Renal pelvis (tissue), 4 donors: ENCODE data around the gene ZNF302. TPM values are rescaled to one million over a fixed set of nuclear protein-coding genes. Genes with fewer than 3 reads are reported as not detected.
"Not testable (repeated sequence)": the region's sequence is repeated elsewhere in the genome, so short reads cannot be mapped to it uniquely, and the experiment has no call there.

Experiments used
- DNase-seq: peaks from one replicate; pipeline ENCODE4 v3.0.0-alpha.2; 2013
- polyA plus RNA-seq, 3 donors: library from polyadenylated mRNA; unstranded; fragments of 120-200 nt; gene quantifications; one replicate each; pipeline ENCODE4 v1.2.1, GENCODE V29; 2013; ENCODE audit not compliant: insufficient read length in 3 of 3

ZNF302 gene
- polyA plus RNA-seq, 3 donors, result 67.1 to 85.3 (median 83.4) TPM

DNA sequence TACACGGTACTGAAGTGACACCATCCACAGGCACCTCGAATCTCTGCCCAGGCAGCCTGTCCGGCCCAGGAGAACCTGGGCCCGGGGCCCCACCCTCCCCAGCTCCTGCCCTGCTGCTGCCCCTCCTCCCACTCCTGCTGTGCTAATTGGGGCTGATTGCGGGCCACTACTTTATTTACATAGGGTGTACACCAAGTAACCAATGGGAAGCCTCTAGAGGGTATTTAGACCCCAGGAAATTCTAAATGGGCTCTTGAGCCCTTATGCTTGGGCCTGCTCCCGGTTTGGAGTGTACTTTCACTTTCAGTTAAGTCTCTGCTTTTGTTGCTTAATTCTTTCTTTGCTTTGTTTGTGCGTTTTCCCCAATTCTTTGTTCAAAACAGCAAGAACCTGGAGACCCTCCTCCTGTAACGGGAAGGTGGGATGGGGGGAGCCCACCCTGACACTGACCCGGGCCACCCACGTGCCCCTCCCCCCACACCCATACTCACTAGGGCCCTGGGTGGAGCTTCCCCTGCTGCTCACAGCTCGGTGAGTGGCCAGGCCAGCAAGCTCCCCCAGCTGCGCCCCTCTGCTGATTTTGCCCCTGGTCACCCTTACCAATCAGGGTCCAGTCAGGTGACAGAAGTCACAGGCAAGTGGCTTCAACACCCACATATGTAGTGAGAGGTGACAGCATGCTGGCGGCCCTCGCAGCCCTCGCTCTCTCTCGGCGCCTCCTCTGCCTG lies 10.0 kb upstream of the ZNF302 start:
- no peak for DNase-seq

DNA sequence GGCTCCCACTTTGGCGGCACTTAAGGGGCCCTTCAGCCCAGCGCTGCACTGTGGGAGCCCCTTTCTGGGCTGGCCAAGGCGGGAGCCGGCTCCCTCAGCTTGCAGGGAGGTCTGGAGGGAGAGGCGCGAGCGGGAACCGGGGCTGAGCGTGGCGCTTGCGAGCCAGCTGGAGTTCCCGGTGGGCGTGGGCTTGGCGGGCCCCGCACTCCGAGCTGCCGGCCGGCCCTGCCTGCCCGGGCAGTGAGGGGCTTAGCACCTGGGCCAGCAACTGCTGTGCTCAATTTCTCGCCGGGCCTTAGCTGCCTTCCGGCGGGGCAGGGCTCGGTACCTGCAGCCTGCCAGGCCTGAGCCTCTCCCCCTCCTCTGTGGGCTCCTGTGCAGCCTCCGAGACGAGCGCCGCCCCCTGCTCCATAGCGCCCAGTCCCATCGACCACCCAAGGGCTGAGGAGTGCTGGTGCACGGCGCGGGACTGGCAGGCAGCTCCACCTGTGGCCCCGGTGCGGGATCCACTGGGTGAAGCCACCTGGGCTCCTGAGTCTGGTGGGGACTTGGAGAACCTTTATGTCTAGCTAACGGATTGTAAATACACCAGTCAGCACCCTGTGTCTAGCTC lies 9.3 kb upstream of the ZNF302 start:
- not testable (repeated sequence) for DNase-seq

DNA sequence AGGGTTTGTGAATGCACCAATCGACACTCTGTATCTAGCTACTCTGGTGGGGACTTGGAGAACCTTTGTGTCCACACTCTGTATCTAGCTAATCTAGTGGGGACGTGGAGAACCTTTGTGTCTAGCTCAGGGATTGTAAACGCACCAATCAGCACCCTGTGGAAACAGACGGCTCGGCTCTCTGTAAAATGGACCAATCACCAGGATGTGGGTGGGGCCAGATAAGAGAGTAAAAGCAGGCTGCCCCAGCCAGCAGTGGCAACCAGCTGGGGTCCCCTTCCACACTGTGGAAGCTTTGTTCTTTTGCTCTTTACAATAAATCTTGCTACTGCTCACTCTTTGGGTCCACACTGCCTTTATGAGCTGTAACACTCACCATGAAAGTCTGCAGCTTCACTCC lies 8.8 kb upstream of the ZNF302 start:
- not testable (repeated sequence) for DNase-seq

DNA sequence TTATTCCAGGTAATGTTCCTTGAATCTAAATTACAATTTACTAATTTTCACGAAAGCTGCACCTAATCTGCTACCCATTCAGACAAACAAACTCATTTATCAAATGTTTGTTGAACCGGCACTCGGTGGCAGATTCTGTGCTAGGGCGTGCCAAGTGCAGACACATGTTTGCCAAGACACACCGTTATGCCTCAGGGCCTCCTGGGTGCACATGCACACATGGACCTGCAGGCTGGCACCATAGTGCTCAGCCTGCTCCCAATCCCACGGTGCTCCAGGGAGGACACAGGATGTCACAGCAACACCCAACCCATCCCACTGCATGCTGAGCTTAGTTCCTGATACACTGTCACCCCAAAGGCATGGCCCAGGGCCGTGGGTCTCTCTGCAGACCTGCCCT lies 8.2 kb upstream of the ZNF302 start:
- no peak for DNase-seq

DNA sequence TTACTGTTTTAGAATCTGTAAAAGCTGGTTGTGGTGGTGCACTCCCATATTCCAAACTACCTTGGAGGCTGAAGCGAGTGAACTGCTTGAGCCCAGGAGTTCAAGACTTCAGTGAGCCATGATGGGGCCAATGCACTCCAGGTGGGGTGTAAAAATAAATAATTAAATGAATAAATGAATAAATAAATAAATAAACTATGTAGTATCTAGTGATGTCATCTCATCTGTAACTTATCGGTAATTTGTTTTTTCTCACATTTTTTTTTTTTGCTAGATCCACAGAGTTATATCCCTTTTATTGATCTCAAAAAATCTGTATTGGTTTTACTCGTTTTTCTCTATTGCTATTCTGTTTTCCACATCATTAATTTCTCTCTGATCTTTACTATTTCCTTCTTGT lies 5.5 kb upstream of the ZNF302 start:
- no peak for DNase-seq

DNA sequence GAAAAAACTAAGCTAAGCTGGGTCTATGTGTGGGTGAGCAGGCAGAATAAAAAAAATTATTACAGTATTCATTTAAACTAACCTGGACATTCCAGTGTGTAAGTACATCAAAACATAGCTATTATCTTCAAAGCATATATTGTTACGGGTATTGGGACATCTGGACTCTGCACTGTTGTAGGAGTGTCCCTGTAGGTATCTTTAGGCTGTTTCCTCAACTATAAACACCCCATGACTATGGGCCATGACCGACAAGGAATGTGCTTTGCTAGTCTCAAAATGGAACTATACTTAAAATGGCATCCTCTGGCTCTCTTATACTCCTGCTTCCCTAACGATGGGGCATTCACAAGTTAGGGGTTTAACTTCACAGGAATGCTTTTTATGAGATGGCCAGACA lies 3.9 kb upstream of the ZNF302 start:
- no peak for DNase-seq

DNA sequence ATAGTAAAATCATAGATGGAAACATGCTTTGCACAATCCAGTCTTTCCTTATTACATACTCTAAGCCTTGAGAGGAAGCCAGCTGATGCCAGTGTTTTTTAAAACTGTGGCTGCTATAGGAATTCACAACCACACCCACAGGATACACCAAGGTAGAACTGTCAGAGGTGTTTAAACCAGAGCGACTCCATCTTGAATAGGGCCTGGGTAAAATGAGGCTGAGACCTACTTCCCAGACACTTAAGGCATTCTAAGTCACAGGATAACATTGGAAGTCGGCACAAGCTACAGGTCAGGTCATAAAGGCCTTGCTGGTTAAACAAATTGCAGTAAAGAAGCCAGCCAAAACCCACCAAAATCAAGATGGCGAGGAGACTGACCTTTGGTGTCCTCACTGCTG lies 2.2 kb upstream of the ZNF302 start:
- DNase-seq, result no peak

DNA sequence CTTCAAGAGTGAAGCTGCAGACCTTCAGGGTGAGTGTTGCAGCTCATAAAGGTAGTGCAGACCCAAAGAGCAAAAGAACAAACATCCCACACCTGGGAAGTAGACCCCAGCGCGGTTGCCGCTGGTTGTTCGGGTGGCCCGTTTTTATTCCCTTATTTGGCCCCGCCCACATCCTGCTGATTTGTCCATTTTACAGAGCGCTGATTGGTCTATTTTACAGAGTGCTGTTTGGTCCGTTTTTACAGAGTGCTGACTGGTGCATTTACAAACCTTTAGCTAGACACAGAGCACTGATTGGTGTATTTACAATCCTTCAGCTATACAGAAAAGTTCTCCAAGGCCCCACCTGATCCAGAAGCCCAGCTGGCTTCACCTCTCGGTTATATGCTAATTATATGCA lies 1.6 kb upstream of the ZNF302 start:
- DNase-seq, result no peak

DNA sequence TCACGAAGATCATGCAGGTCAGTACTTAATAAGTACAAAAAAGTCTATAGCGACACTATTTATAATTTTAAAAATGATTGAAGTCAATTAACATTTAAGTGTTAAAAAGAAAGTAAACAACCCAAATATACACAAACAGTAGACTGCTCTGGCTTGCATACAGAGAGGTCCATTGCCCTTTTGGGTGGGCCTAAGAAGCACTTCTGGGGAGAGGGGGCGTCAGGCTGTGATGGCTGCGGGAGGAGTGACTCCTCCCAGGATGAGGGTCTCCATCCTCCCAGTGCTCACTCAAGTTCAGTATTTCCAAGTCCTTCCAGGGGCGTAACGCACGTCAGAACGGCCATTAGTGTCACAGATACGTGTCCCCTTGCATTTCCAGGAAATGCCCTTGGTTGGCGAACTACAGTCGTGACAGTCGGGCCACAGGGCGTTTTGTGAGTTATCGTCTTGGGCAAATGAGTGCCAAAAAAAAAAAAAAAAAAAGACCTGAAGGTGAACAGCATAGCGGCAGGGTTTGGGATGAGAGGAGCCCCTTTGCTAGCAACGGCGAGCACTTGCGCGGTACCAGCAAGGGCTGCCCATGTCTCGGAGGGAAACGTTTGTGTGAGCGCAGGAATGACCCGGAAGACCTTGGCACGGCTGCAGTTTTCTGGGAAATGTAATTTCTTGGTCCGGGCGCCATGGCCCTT lies 637 bp upstream of the ZNF302 start, which contains the start of gene SCGB2B2:
SCGB2B2 (minus strand) TSS at position 463 of the 689 bp plus-strand sequence. CDS start 82,596 bp downstream, outside the sequence.
- DNase-seq, result peak; percentile 77

DNA sequence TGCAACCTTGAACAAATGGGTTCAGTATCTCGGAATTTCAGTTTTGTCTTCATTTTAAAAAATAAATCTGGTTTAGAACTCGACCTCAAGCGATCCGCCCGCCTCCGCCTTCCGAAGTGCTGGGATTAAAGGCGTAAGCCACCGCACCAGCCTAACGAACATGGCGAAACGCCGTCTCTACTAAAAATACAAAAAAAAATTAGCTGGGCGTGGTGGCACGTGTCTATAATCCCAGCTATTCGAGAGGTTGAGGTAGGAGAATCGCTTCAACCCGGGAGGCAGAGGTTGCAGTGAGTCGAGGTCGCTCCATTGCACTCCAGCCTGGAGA lies 571 bp downstream of the ZNF302 start:
- DNase-seq, result no peak

DNA sequence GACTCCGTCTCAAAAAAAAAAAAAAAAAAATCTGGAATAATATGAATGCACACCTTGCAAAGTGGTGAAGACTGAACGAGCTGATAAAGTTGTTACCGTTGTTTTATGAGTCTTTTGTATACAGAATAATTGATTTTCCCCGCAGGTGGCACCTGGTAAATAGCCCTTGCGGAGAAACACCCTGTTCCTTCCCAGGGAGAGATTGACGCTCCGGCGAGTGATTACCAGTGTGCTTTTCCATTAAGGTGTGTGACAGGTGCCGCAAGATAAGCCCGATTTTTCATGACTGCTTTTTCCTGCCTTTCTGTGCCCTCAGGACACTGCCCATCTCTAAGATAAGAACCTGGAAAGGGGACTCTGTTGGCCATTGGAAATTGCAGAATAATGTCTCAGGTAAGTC lies 943 bp downstream of the ZNF302 start:
- no peak for DNase-seq

DNA sequence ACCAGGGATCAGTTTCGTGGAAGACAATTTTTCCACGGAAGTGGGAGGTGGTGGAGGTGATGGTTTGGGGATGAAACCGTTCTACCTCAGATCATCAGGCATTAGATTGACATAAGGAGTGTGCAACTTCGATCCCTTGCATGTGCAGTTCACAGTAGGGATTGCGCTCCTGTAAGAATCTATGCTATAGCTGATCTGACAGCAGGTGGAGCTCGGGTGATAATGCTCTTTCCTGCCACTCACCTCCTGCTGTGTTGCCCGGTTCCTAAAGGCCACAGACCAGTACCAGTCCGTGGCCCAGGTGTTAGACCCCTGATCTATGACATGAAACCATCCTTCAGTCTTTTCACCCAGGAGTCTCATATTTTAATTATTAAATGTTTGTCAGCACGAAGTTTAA lies 4.0 kb downstream of the ZNF302 start:
- no peak for DNase-seq

DNA sequence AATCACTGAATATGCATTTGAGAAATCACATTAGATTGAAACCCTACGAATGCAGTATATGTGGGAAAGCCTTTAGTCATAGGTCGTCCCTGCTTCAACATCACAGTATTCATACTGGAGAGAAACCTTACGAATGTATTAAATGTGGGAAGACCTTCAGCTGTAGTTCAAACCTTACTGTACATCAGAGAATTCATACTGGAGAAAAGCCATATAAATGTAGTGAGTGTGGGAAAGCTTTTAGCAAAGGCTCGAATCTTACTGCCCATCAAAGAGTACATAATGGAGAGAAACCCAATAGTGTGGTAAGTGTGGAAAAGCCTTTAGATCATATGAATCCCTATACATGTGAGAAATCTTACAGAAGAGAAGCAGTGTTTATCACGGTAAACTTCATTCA lies 7.8 kb downstream of the ZNF302 start:
- not testable (repeated sequence) for DNase-seq

DNA sequence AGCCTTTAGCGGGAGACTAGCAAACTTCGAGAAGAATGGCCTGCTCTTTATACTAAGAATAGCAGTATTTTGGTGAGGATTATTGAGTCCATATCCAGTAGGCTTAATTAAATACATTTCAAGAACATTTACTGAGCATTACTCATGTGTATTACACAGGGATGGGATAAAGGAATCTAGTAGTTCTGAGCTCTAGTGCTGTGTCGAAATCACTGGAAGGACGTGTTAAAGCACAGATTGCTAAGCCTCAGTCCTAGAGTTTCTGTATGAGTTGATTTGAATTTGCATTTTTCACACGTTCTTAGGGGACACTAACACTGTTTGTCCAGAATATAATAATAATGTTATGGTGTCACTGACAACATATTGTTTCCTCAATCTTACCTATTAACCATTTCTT lies 9.0 kb downstream of the ZNF302 start:
- DNase-seq, result no peak

DNA sequence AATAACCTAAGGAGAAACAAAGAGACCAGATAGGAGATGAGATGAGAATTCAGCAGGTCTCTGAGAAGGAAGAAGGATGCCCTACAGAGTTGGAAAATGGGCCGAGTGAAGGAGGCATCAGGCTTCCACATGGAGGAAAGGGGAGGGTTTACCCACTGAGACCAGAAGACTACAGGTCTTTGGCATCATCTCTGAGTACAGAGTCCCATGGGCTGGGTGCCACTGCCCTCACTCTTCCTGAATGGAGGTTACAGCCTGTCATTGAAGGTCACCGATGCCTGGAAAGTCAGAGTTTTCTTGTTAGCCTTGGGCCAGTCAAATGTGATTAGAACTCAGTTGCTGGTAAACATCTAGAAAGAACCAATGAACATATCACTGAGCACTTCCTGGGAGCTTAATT lies 9.9 kb downstream of the ZNF302 start:
- no peak for DNase-seq

DNA sequence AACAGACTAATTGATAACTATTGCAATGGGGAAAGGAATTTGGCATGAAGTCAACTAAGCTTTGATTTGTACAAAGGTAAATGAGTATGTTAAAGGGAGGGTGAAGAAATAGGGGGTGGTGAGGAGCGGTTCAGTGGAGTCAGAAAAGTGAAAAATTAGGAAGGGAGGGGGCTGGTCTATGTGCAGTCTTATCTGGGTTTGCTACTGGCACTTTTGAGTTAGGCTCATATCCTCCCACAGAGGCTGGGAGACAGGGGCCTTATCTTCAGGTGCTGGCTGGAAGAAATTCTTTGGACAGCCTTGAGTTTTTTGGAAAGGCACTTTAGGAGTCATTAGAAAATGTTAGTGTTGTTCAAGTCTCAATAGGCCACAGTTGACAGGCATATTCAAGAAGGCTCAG lies 11.1 kb downstream of the ZNF302 start:
- DNase-seq, result no peak

DNA sequence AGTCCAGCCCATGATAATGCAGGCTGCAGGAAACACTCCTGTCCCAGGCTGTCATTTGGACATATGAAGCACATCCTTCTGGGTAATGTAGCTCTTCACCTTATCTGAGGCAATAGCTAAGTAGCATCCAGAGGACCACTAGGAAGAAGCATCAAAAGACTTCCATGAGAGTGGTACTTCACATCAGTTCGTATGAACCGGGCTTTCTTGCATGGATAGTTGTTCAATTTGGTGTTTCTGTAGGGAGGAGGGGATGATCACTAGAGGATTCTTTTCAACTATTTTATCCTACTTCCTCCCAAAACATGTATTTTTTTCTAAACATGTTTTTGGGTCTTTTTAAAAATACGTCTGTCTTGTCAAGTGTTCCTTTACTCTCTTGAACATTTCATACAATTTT lies 12.9 kb downstream of the ZNF302 start:
- no peak for DNase-seq

DNA sequence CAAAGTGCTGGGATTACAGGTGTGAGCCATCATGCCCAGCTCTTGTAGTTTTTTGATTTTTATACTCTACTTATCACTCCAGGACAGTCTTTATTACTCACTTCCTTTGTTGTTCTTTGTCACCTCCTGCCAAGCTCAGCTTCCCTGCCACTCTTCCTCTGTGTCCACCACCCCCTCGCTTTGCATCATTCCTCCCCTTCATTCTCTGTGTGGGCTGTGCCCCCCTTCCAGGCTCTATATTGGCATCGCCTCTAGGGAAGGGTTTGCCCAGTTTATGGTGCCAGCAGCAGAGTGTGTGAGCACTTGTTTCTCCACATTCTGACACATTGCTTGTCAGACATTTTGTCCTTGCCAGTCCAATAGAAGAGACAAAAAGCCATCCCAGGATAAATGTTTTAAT lies 15.1 kb downstream of the ZNF302 start:
- DNase-seq, result peak; percentile 8

DNA sequence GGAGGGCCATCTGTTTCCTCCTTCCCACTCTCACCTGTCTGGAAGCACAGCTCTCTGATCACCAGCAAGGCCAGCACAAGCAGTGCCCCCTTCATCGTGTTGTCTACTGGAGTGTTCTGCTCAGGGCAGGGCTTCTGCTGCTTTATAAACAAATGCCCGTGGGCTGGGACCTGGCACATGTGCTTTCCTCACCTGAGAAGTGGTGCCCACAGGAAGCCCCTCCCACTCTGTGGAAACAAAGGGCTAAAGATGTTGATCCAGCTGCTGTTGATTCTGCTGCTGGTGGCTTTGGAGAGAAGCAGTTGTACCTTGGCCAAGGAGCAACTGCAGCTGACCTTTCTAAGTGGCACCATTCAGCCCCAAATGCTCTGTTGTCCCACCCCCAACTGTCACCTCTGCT lies 30.2 kb downstream of the ZNF302 start:
- no peak for DNase-seq

DNA sequence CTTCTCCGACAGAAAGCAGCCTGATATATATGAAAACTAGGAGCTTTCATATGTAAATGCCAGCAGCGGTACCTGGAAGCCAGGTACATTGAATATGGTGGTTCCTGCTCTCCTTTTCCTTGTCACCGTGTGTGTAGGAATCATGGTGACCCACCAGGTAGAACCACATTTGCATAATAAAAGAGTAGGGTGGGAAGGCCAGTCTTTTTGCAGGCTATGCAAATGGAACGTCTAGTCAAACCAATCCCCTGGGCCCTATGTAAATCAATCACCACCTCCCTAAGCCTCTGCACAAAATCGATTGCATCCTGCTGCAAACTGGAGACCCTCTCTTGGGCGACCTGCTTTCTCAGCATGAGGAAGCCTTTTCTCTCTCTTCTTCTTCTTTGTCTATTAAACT lies 34.4 kb downstream of the ZNF302 start:
- no peak for DNase-seq

DNA sequence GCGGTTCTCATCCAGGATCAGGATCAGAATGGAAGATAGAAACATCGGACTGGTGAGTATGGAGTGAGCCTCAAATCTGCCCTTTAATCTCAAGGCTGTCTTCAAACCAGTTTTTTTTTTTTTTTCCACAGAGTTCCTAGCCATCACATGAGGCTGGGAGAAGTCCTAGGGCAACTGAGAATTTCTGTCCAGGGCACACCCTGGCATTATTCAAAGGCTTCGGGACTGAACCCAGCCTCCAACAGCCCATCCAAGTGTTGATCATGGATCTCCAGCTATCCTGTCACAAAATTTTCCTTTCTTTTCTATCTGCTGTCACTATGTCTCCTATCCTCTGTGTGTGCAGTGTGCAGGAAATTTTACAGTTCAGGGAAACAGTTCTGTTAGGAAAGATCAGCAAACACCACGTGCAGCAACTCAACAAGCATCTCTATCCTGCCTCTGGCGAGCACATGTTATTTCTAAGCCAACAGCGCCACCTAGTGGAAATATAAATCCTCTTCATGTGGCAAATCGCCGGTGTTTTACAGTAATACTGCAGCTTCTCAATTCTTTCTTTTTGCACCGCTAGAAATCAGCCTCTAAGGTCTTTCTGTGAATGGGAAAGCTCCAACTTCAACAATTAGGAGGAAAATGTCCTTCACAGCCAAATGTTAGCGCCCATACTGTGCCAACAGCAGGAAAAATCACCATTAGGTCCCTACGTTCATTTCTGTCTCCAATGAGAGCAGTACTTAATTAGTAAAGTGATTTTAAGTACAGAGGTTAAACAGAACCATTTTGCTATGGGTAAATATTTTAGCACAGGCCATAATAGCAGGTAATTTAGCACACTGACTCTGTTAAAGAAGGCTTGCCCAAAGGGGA lies 35.1 kb downstream of the ZNF302 start:
- peak; percentile 54 for DNase-seq

DNA sequence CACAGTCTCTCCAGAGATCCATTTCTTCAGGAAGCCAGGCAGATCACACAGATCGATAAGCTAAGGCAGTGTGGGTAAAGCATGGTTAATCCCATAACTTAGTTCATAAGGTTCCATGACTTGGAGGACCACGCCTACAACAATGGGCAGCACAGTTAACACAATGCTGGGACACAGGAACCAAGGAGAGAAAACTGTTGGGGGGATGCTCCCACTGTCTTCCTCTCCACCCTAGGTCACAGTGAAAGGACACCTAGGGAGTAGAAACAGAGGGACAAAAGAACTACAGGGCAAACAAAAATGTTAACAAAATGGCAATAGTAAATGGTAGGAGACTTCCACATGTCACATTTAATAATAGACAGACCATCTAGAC lies 35.8 kb downstream of the ZNF302 start:
- DNase-seq, result no peak

DNA sequence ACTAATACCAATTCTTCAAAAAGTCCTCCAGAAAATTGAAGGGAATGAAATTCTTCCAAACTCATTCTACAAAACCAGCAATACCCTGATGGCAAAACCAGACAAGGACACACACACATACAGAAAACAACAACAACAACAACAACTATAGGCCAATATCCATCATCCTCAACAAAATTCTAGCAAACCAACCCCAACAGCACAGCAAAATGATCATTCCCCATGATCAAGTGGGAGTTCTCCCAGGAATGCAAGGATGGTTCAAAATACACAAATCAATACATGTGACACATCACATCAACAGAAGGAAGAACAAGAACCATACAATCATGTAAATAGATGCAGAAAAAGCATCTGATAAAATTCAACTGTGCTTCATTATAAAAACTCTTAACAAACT lies 37.9 kb downstream of the ZNF302 start:
- no peak for DNase-seq
